Heart left ventricle (tissue), 16 donors: Measurements from ENCODE around the gene SMARCAL1. TPM values are rescaled to one million over a fixed set of nuclear protein-coding genes. Genes with fewer than 3 reads are reported as not detected.

ENCODE experiments used
- ATAC-seq, 4 donors: fragments of 200-7000 bp; cut with Tn5 transposase; one replicate each; pipeline ENCODE4 v1.9.1; 2020 to 2022; ENCODE audit warnings: moderate library complexity in 4 of 4, mild to moderate bottlenecking in 3 of 4, moderate number of reproducible peaks in 1 of 4
- DNase-seq, 5 donors: peaks; one replicate each; pipeline ENCODE4 v3.0.0-alpha.2; 2020
- H3K27ac ChIP-seq, 12 donors: fragments of 200-600 bp; sonication (generic) in 4 of 12; one replicate each; pipeline versions ENCODE4 v1.5.0 to v1.8.0; 2016 to 2022; ENCODE audit warnings: mild to moderate bottlenecking in 2 of 12
- H3K27me3 ChIP-seq, 9 donors: fragments of 200-600 bp; sonication (generic) in 2 of 9; one replicate each; pipeline versions ENCODE4 v1.5.1 to v1.8.0; 2016 to 2022; ENCODE audit warnings: mild to moderate bottlenecking in 3 of 9
- H3K36me3 ChIP-seq, 9 donors: fragments of 200-600 bp; sonication (generic) in 2 of 9; one replicate each; pipeline versions ENCODE4 v1.5.0 to v1.8.0; 2018 to 2022; ENCODE audit warnings: mild to moderate bottlenecking in 2 of 9
- H3K4me1 ChIP-seq, 12 donors: fragments of 200-600 bp; sonication (generic) in 4 of 12; one replicate each; pipeline versions ENCODE4 v1.5.0 to v1.8.0; 2016 to 2022; ENCODE audit warnings: mild to moderate bottlenecking in 3 of 12
- H3K4me3 ChIP-seq, 12 donors: fragments of 200-600 bp; sonication (generic) in 4 of 12; one replicate each; pipeline versions ENCODE4 v1.5.0 to v1.8.0; 2017 to 2022; ENCODE audit warnings: mild to moderate bottlenecking in 9 of 12, moderate library complexity in 4 of 12
- H3K9me3 ChIP-seq, 12 donors: fragments of 200-600 bp; sonication (generic) in 4 of 12; one replicate each; pipeline versions ENCODE4 v1.5.0 to v1.8.0; 2016 to 2022; ENCODE audit warnings: mild to moderate bottlenecking in 1 of 12
- POLR2A ChIP-seq, 2 donors: fragments of 450-650 bp; IDR thresholded peaks; one replicate each; pipeline ENCODE4 v1.6.1; 2017; ENCODE audit warnings: antibody characterized with exemption in 2 of 2, mild to moderate bottlenecking in 2 of 2, moderate library complexity in 2 of 2
- WGBS, 4 donors: extraction: QIAGEN DNeasy Blood & Tissue Kit in 2 of 4; methylation state at CpG; one replicate each; pipeline versions ENCODE4 v1.1.5 to v1.1.7; 2013 to 2018; 5-methylcytosine and 5-hydroxymethylcytosine counted together
- intact Hi-C, 10 donors: fragments of 100-400 bp; cut with DNase I; formaldehyde crosslinking; loops; one replicate each; pipeline versions ENCODE4 v1.11.1 to v1.14.2; 2022
- polyA plus RNA-seq, 2 donors: library from polyadenylated mRNA; stranded (reverse); fragments of 200-250 nt; gene quantifications; one replicate each; pipeline ENCODE4 v1.2.3, GENCODE V29; 2013
- total RNA-seq, 9 donors: library from RNA; depleted of rRNA in 2 of 9; stranded (reverse); fragments of >200 nt in 2 of 9; fragmentation: NEBNext Ultra II Directional in 3 of 9; extraction: Animal tissue kit (Norgen Biotek cat#: 25700) in 3 of 9; gene quantifications; one replicate each; pipeline versions ENCODE4 v1.1.0 to v1.2.4, GENCODE V29; 2016 to 2023
- TF ChIP-seq, protein P1 (sequence below), 12 donors: fragments of 200-600 bp; sonication (generic) in 4 of 12; IDR thresholded peaks; one replicate each; pipeline versions ENCODE4 v1.5.0 to v1.8.0; 2018 to 2022; ENCODE audit warnings: antibody characterized with exemption in 12 of 12, mild to moderate bottlenecking in 5 of 12
- donor health status: ischemic (EF 13 %, LVEDD 7.1; RV severe dilation, severe dysfunction).
- donor health status: healthy with polysubstance abuse.
- donor health status: DM: no; HTN: yes; CAD: no.
- donor health status: DM: no; HTN: no; CAD: no.
- donor health status: ischemic (EF 25% LVEDD 6.9; RV normal size, moderate dysfunction).
- donor health status: ischemic (EF 25% LVEDD 5.7; RV mildly dilated, moderate dysfunction).
- donor health status: healthy.
- donor health status: DM: yes; HTN: yes; CAD: no.
- donor health status: ischemic (EF 35%, LVEDD 5.7; RV mildly dilated, moderate dysfunction).
- donor health status: nonischemic (EF 11% LVEDD 7.7; RV severe dilation, severe dysfunction).
- donor health status: DM: yes; HTN: yes; CAD: no.
- donor health status: PGD.
- donor health status: ischemic (EF 29% LVEDD 5.4; RV normal size, mild dysfunction).
- donor health status: nonischemic (EF 23%, LVEDD 6.1; RV moderate dilation, normal function).

SMARCAL1 gene
- total and polyA plus RNA-seq, 11 donors, result 5.0 to 17.1 (median 10.6) TPM

- H3K4me1 ChIP-seq, result peaks cover 0 to 8% (median 0%) of the 10 kb centered on the region in 12 donors
- H3K27me3 ChIP-seq, result no peaks in the 10 kb centered on the region
- WGBS, 4 donors, result 91 to 95% (median 95%) methylated on average over 4 of the region's 4 CpGs
- no peaks in the 10 kb centered on the region for H3K9me3 ChIP-seq
- ATAC-seq (no peak), DNase-seq (no peak)
- intact Hi-C loops, result no loop called here
- no peak overlapping the region for H3K4me3 ChIP-seq
- H3K27ac ChIP-seq, result no peak overlapping the region
- no peak for TF ChIP-seq POLR2A (IDR thresholded peaks at IDR 0.05)
- TF ChIP-seq, protein P1, sequence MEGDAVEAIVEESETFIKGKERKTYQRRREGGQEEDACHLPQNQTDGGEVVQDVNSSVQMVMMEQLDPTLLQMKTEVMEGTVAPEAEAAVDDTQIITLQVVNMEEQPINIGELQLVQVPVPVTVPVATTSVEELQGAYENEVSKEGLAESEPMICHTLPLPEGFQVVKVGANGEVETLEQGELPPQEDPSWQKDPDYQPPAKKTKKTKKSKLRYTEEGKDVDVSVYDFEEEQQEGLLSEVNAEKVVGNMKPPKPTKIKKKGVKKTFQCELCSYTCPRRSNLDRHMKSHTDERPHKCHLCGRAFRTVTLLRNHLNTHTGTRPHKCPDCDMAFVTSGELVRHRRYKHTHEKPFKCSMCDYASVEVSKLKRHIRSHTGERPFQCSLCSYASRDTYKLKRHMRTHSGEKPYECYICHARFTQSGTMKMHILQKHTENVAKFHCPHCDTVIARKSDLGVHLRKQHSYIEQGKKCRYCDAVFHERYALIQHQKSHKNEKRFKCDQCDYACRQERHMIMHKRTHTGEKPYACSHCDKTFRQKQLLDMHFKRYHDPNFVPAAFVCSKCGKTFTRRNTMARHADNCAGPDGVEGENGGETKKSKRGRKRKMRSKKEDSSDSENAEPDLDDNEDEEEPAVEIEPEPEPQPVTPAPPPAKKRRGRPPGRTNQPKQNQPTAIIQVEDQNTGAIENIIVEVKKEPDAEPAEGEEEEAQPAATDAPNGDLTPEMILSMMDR (IDR thresholded peaks at IDR 0.05), result no peak
- H3K36me3 ChIP-seq, result peaks cover 0 to 80% (median 42%) of the 10 kb centered on the region in 9 donors
Measured at GRCh38 chr2:216467845-216468244, 55.6 kb downstream of the SMARCAL1 start.

GRCh38 chr2:216469661-216470060 is 57.4 kb downstream of the SMARCAL1 start:
- peaks cover 0 to 85% (median 51%) of the 10 kb centered on the region in 9 donors for H3K36me3 ChIP-seq
- TF ChIP-seq, protein P1 (IDR thresholded peaks at IDR 0.05), result no peak
- no peak for TF ChIP-seq POLR2A (IDR thresholded peaks at IDR 0.05)
- ATAC-seq (no peak), DNase-seq (no peak)
- no peaks in the 10 kb centered on the region for H3K9me3 ChIP-seq
- no peak overlapping the region for H3K27ac ChIP-seq
- H3K4me1 ChIP-seq, result no peaks in the 10 kb centered on the region
- intact Hi-C loops, result no loop called here
- H3K4me3 ChIP-seq, result no peak overlapping the region
- no peaks in the 10 kb centered on the region for H3K27me3 ChIP-seq

GRCh38 chr2:216473187-216473586 is 60.9 kb downstream of the SMARCAL1 start:
- Histone ChIP-seq H3K4me3 (no peak overlapping the region), H3K9me3 (no peaks in the 10 kb centered on the region), H3K27me3 (no peaks in the 10 kb centered on the region), H3K36me3 (peaks cover 0 to 84% (median 64%) of the 10 kb centered on the region in 9 donors), H3K27ac (no peak overlapping the region), H3K4me1 (peaks cover 0 to 28% (median 0%) of the 10 kb centered on the region in 12 donors)
- TF ChIP-seq, protein P1 (IDR thresholded peaks at IDR 0.05), result no peak
- no peak for TF ChIP-seq POLR2A (IDR thresholded peaks at IDR 0.05)
- 83 to 91% (median 88%) methylated on average over 3 of the region's 3 CpGs for WGBS, 4 donors
- no peak for ATAC-seq
- intact Hi-C loops, result no loop called here
- no peak for DNase-seq

GRCh38 chr2:216474925-216475670 is 62.8 kb downstream of the SMARCAL1 start:
- peaks cover 0 to 33% (median 0%) of the 10 kb centered on the region in 12 donors for H3K4me1 ChIP-seq
- ATAC-seq (peak in 1 of 4 donors; percentile 33), DNase-seq (no peak)
- no peak for TF ChIP-seq POLR2A (IDR thresholded peaks at IDR 0.05)
- TF ChIP-seq, protein P1 (IDR thresholded peaks at IDR 0.05), result no peak
- H3K27me3 ChIP-seq, result no peaks in the 10 kb centered on the region
- peak overlapping the region in 1 of 12 donors; percentile 25 for H3K4me3 ChIP-seq
- intact Hi-C loops, result no loop called here
- peak overlapping the region in 1 of 12 donors; percentile 40 for H3K27ac ChIP-seq
- no peaks in the 10 kb centered on the region for H3K9me3 ChIP-seq
- 84 to 91% (median 88%) methylated on average over 12 of the region's 12 CpGs for WGBS, 4 donors
- peaks cover 0 to 84% (median 66%) of the 10 kb centered on the region in 9 donors for H3K36me3 ChIP-seq
